Stimulated activated CD4-positive, alpha-beta T cell treated with anti-CD3 and anti-CD28 coated beads, Interleukin-4, amount 100 ng/mL, for 1 hour (primary cell): Measurements from ENCODE around the gene NDUFS4.
"Not testable (repeated sequence)": the region's sequence is repeated elsewhere in the genome, so short reads cannot be mapped to it uniquely, and the experiment has no call there.

Experiments used
- DNase-seq: peaks from one replicate; pipeline ENCODE4 v3.0.0-alpha.2; 2020

Gene NDUFS4

DNA sequence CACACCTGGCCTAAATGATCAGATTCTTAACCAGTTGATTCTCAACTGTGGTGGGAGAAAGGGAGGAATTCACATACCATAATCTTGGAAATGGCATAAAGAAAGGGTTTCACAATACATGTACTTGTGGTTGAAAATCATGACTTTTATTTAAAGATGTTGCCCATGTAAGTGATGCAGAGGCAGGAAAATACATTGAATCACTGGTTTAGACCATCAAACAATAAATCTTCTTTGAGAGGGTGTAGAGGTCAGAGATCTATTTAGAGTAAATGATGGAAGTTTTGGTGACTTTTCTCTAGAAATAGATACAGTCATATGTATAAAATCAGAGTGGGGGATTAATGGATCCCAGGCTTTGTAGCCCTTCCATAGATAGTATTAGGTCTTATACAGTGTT, 15.4 kb downstream of the NDUFS4 start:
- DNase-seq: no peak

- DNase-seq: no peak
Measured at GRCh38 chr5:53576674-53577073, 16.2 kb downstream of the NDUFS4 start.

DNA sequence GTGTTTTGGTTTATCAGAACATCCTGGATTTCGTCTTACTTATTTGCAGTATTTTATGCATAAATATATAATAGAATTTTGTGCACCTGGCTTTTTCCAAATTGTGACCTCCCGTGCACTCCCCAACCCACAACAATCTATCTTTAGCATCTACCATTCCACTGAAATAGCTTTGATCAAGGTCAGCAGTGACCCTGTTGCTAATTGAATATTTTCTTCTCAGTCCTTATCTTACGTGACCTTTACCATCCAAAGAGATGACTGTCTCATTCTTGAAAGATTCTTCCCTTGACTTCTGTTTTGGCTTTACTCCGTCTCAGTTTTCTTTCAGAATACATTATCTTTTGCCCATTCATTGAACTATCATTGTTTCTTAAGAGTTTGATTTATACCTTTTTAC, 18.4 kb downstream of the NDUFS4 start:
- DNase-seq: no peak

DNA sequence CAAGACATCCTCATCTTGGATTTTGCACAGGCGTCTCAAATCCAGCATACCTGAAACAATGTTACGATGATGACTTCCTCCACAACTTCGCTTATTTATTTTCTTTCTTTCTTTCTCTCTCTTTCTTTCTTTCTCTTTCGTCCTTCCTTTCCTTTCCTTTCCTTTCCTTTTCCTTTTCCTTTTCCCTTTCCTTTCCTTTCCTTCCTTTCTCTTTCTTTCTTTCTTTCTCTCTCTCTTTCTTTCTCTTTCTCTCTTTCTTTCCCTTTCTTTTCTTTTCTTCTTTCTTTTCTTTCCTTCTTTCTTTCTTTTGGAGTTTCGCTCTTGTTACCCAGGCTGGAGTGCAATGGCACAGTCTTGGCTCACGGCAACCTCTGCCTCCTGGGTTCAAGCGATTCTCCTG, 20.1 kb downstream of the NDUFS4 start:
- DNase-seq: no peak

- no peak for DNase-seq
Measured at GRCh38 chr5:53582225-53582624, 21.8 kb downstream of the NDUFS4 start.

- no peak for DNase-seq
Measured at GRCh38 chr5:53590759-53591158, 30.3 kb downstream of the NDUFS4 start.

DNA sequence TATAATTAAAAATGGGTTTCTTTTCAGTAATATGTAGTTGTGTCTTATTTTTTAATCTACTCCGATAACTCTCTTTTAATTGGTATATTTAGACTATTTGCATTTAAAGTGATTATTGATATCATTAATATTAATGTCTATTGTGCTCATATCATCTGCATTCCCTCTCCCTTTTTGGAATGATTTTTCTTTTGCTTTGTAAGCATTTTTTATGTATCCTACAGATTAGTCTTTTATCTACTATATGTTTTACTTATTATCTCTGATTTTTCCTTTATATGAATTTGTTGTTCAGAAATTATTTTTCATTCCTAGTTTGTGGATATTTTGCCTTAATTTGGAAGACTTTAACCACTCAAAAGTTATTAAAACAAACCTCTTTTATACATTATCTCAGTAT, 34.0 kb downstream of the NDUFS4 start:
- DNase-seq: no peak

GRCh38 chr5:53597894-53598293, 37.5 kb downstream of the NDUFS4 start:
- DNase-seq: no peak

- no peak for DNase-seq
Measured at GRCh38 chr5:53601570-53601969, 41.1 kb downstream of the NDUFS4 start.

GRCh38 chr5:53603009-53603687, 42.7 kb downstream of the NDUFS4 start:
- no peak for DNase-seq

- no peak for DNase-seq
Measured at GRCh38 chr5:53604309-53604708, 43.9 kb downstream of the NDUFS4 start.

DNA sequence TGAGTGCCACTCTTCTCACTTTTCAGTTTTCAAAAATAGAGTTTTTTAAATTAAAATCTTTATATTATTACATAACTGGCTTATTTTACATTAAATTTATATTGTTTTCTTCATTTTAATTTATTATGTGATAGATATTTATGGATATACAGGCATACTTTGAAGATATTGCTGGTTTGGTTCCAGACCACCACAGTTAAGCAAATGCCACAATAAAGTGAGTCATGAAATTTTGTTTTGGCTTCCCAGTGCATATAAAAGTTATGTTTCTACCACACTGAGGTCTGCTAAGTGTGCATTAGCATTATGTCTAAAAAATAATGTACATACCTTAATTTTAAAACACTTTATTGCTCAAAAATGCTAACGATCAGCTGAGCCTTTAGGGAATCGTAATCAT, 47.4 kb downstream of the NDUFS4 start:
- no peak for DNase-seq

- DNase-seq: not testable (repeated sequence)
Measured at GRCh38 chr5:53608897-53609296, 48.5 kb downstream of the NDUFS4 start.

- DNase-seq: no peak
Measured at GRCh38 chr5:53613061-53613460, 52.6 kb downstream of the NDUFS4 start.

GRCh38 chr5:53613536-53613935, 53.1 kb downstream of the NDUFS4 start:
- DNase-seq: no peak

- DNase-seq: no peak
Measured at GRCh38 chr5:53614376-53614885, 54.0 kb downstream of the NDUFS4 start.

DNA sequence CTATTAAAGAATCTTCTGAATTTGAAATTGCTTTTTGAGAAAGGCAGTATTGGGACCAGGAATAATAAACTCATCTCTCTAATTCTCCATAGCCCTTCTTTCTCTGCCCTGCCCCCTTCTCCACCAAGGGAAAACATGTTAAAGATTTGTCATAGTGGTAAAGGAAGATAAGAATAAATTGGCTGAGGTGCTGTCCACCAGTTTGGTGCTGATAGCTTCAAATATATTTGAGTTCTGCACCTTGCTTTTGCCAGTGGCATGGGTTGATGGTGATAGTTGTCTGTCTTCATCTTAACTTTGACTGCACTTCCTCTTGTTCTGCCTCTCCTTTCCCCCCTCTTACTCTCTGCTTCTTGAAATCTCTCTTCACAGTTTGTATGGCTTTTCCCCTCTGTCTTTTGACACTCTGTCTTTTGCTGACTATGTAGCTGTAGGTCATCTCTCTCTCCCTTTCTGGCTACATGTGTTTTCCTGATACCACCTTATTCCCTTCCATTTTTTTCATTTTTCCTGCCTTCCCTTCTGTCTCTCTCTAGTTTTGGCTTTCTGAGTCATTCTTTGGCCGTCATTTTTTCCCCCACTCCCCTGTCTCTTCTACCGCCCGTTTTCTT, 56.6 kb downstream of the NDUFS4 start:
- no peak for DNase-seq

- no peak for DNase-seq
Measured at GRCh38 chr5:53631251-53631650, 70.8 kb downstream of the NDUFS4 start.

DNA sequence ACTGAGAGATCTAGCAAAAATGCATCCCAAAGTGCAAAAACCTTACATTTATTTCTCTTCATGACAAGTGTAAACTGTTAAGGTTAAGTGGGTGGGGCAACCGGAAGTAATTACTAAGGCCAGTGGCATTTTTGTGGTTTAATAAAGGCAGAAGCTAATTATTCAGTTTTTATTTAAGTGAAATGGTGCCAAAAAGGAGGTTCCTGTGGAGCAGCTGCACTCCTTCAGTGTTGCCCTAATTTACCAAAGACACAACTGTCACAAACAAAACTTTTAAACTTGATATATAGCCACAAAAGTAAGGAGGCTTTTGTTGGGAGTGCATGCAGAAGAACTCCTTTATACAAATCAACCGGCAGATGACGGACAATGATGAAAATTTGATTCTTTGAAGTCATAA, 81.6 kb downstream of the NDUFS4 start:
- DNase-seq: no peak

- DNase-seq: no peak
Measured at GRCh38 chr5:53643445-53643844, 83.0 kb downstream of the NDUFS4 start.

GRCh38 chr5:53645078-53645477, 84.6 kb downstream of the NDUFS4 start:
- DNase-seq: no peak

GRCh38 chr5:53649352-53649751, 88.9 kb downstream of the NDUFS4 start:
- DNase-seq: no peak

- not testable (repeated sequence) for DNase-seq
Measured at GRCh38 chr5:53660573-53660972, 100.1 kb downstream of the NDUFS4 start.

DNA sequence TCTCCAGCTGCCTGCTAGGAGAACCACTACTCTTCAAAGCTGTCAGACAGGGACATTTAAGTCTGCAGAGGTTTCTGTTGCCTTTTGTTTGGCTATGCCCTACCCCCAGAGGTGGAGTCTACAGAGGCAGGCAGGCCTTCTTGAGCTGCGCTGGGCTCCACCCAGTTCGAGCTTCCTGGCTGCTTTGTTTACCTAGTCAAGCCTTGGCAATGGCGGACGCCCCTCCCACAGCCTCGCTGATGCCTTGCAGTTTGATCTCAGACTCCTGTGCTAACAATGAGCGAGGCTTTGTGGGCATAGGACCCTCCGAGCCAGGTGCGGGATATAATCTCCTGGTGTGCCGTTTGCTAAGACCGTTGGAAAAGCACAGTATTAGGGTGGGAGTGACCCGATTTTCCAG, 104.9 kb downstream of the NDUFS4 start:
- not testable (repeated sequence) for DNase-seq

DNA sequence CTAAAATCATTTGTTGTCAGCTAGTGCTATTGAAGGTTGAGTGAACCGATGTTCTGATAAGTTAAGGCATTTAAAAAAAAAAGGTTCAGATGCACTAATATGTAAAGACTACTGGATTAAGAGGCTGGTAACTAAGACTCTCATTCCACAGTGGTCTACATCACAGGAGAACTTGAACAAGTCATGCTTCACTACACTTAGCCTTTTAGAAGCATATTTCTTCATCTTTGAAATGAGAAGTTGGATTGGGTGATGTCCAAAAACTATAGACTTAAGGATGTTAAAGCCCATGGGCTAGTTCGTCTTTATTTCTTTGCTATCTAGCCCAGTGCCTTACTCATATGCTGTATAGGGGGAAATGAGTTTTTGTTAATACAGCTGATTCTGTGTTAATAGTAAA, 107.2 kb downstream of the NDUFS4 start:
- no peak for DNase-seq
